ENCODE data around the gene SEMA5A.

Gene SEMA5A

GRCh38 chr5:9122528-9122927, 423.3 kb downstream of the SEMA5A start:
- H3K4me1 ChIP-seq (ENCODE audit: control insufficient read depth in 1 of 2, insufficient read depth in 1 of 2, low read depth in 1 of 2, low read length in 1 of 2), result no peaks in the 10 kb centered on the region
- no peak overlapping the region for H3K4me3 ChIP-seq (ENCODE audit: low read depth in 1 of 2, low read length in 1 of 2)
- no peaks in the 10 kb centered on the region for H3K9me3 ChIP-seq
- H3K27ac ChIP-seq, result no peak overlapping the region
- no peaks in the 10 kb centered on the region for H3K36me3 ChIP-seq
- no peaks in the 10 kb centered on the region for H3K27me3 ChIP-seq
- TF ChIP-seq CTCF (IDR thresholded peaks at IDR 0.05), result no peak

GRCh38 chr5:9121597-9121996, 424.3 kb downstream of the SEMA5A start:
- TF ChIP-seq CTCF (IDR thresholded peaks at IDR 0.05), result no peak
- no peak overlapping the region for H3K4me3 ChIP-seq (ENCODE audit: low read depth in 1 of 2, low read length in 1 of 2)
- H3K27ac ChIP-seq, result no peak overlapping the region
- no peaks in the 10 kb centered on the region for H3K36me3 ChIP-seq
- H3K4me1 ChIP-seq (ENCODE audit: control insufficient read depth in 1 of 2, insufficient read depth in 1 of 2, low read depth in 1 of 2, low read length in 1 of 2), result no peaks in the 10 kb centered on the region
- no peaks in the 10 kb centered on the region for H3K27me3 ChIP-seq
- H3K9me3 ChIP-seq, result no peaks in the 10 kb centered on the region

GRCh38 chr5:9118852-9119251, 427.0 kb downstream of the SEMA5A start:
- Histone ChIP-seq H3K36me3 (no peaks in the 10 kb centered on the region), H3K9me3 (no peaks in the 10 kb centered on the region), H3K27me3 (no peaks in the 10 kb centered on the region), H3K4me1 (ENCODE audit: control insufficient read depth in 1 of 2, insufficient read depth in 1 of 2, low read depth in 1 of 2, low read length in 1 of 2) (no peaks in the 10 kb centered on the region), H3K27ac (no peak overlapping the region), H3K4me3 (ENCODE audit: low read depth in 1 of 2, low read length in 1 of 2) (no peak overlapping the region)
- no peak for TF ChIP-seq CTCF (IDR thresholded peaks at IDR 0.05)

- TF ChIP-seq CTCF (IDR thresholded peaks at IDR 0.05), result no peak
- H3K4me1 ChIP-seq (ENCODE audit: control insufficient read depth in 1 of 2, insufficient read depth in 1 of 2, low read depth in 1 of 2, low read length in 1 of 2), result no peaks in the 10 kb centered on the region
- no peak overlapping the region for H3K27ac ChIP-seq
- no peaks in the 10 kb centered on the region for H3K9me3 ChIP-seq
- no peaks in the 10 kb centered on the region for H3K27me3 ChIP-seq
- H3K4me3 ChIP-seq (ENCODE audit: low read depth in 1 of 2, low read length in 1 of 2), result no peak overlapping the region
- H3K36me3 ChIP-seq, result no peaks in the 10 kb centered on the region
Observed at GRCh38 chr5:9115093-9115492, 430.8 kb downstream of the SEMA5A start.

- no peaks in the 10 kb centered on the region for H3K27me3 ChIP-seq
- no peaks in the 10 kb centered on the region for H3K9me3 ChIP-seq
- H3K4me3 ChIP-seq (ENCODE audit: low read depth in 1 of 2, low read length in 1 of 2), result no peak overlapping the region
- H3K36me3 ChIP-seq, result no peaks in the 10 kb centered on the region
- H3K4me1 ChIP-seq (ENCODE audit: control insufficient read depth in 1 of 2, insufficient read depth in 1 of 2, low read depth in 1 of 2, low read length in 1 of 2), result no peaks in the 10 kb centered on the region
- no peak for TF ChIP-seq CTCF (IDR thresholded peaks at IDR 0.05)
- no peak overlapping the region for H3K27ac ChIP-seq
Observed at GRCh38 chr5:9112520-9113291, 433.2 kb downstream of the SEMA5A start.

All from neutrophil (primary cell).